SK-N-SH treated with all-trans-retinoic acid at 6 μM for 48 hours (cell line): ENCODE data around the gene GPS2.

Experiments used
- ATAC-seq: fragments of 200-7000 bp; cut with Tn5 transposase; 3 replicates; pipeline ENCODE4 v1.9.1; 2020; ENCODE audit warnings: mild to moderate bottlenecking, moderate library complexity
- ARNTL ChIP-seq: fragments of 450-650 bp; formaldehyde crosslinking; IDR thresholded peaks from 2 replicates; pipeline ENCODE4 v1.5.0; 2020; ENCODE audit warnings: low read depth, mild to moderate bottlenecking, moderate library complexity, borderline replicate concordance
- BACH2 ChIP-seq: fragments of 250-450 bp; sonication (Bioruptor Pico); IDR thresholded peaks from 2 replicates; pipeline ENCODE4 v1.9.0; 2021; ENCODE audit warnings: mild to moderate bottlenecking, borderline replicate concordance
- CREB5 ChIP-seq: fragments of 250-450 bp; sonication (Bioruptor Pico); IDR thresholded peaks from 2 replicates; pipeline ENCODE4 v1.5.1; 2020; ENCODE audit warnings: low read depth, mild to moderate bottlenecking, moderate library complexity
- CSDC2 ChIP-seq: fragments of 250-450 bp; sonication (Bioruptor Pico); IDR thresholded peaks from 2 replicates; pipeline ENCODE4 v1.5.0; 2020; ENCODE audit warnings: mild to moderate bottlenecking, moderate library complexity
- CSRNP3 ChIP-seq: fragments of 250-450 bp; sonication (Bioruptor Pico); IDR thresholded peaks from 2 replicates; pipeline ENCODE4 v1.5.1; 2021; ENCODE audit warnings: mild to moderate bottlenecking, moderate library complexity
- GLIS3 ChIP-seq: fragments of 250-450 bp; sonication (Bioruptor Pico); IDR thresholded peaks from 2 replicates; pipeline ENCODE4 v1.5.0; 2020; ENCODE audit warnings: mild to moderate bottlenecking, moderate library complexity
- ISL1 ChIP-seq: fragments of 250-450 bp; sonication (Bioruptor Pico); IDR thresholded peaks from 2 replicates; pipeline ENCODE4 v2.1.2; 2022; ENCODE audit warnings: mild to moderate bottlenecking, moderate library complexity
- OSR1 ChIP-seq: fragments of 250-450 bp; sonication (Bioruptor Pico); IDR thresholded peaks from 2 replicates; pipeline ENCODE4 v1.8.0; 2022; ENCODE audit warnings: moderate library complexity, mild to moderate bottlenecking, inconsistent platforms
- PATZ1 ChIP-seq: fragments of 250-450 bp; sonication (Bioruptor Pico); IDR thresholded peaks from 2 replicates; pipeline ENCODE4 v1.8.0; 2020; ENCODE audit warnings: mild to moderate bottlenecking, moderate library complexity, borderline replicate concordance
- POU6F1 ChIP-seq: fragments of 250-450 bp; sonication (Bioruptor Pico); IDR thresholded peaks from 2 replicates; pipeline ENCODE4 v1.8.0; 2021; ENCODE audit warnings: low read depth, mild to moderate bottlenecking, moderate library complexity, borderline replicate concordance
- PPARA ChIP-seq: fragments of 250-450 bp; sonication (Bioruptor Pico); IDR thresholded peaks from 2 replicates; pipeline ENCODE4 v1.5.0; 2020; ENCODE audit warnings: mild to moderate bottlenecking, borderline replicate concordance
- RARB ChIP-seq: fragments of 250-450 bp; sonication (Bioruptor Pico); IDR thresholded peaks from 2 replicates; pipeline ENCODE4 v1.8.0; 2021; ENCODE audit warnings: mild to moderate bottlenecking, moderate library complexity
- SNAI2 ChIP-seq: fragments of 250-450 bp; sonication (Bioruptor Pico); IDR thresholded peaks from 2 replicates; pipeline ENCODE4 v1.5.0; 2020; ENCODE audit warnings: mild to moderate bottlenecking, moderate library complexity
- TCF4 ChIP-seq: fragments of 250-450 bp; sonication (Bioruptor Pico); IDR thresholded peaks from 2 replicates; pipeline ENCODE4 v1.8.0; 2021; ENCODE audit warnings: mild to moderate bottlenecking, moderate library complexity, borderline replicate concordance
- TOX ChIP-seq: fragments of 250-450 bp; sonication (Bioruptor Pico); IDR thresholded peaks from 2 replicates; pipeline ENCODE4 v1.8.0; 2021; ENCODE audit warnings: mild to moderate bottlenecking, moderate library complexity, borderline replicate concordance
- TSHZ2 ChIP-seq: fragments of 250-450 bp; sonication (Bioruptor Pico); IDR thresholded peaks from 2 replicates; pipeline ENCODE4 v1.5.0; 2020; ENCODE audit warnings: mild to moderate bottlenecking, moderate library complexity
- ZFP3 ChIP-seq: fragments of 250-450 bp; sonication (Bioruptor Pico); IDR thresholded peaks from 2 replicates; pipeline ENCODE4 v1.5.0; 2020; ENCODE audit warnings: mild to moderate bottlenecking, moderate library complexity
- ZFP30 ChIP-seq: fragments of 450-650 bp; formaldehyde crosslinking; IDR thresholded peaks from 2 replicates; pipeline ENCODE4 v1.5.0; 2022; ENCODE audit warnings: mild to moderate bottlenecking, moderate library complexity
- ZNF565 ChIP-seq: fragments of 450-650 bp; formaldehyde crosslinking; conservative IDR thresholded peaks from 2 replicates; pipeline ENCODE4 v1.5.0; 2020; ENCODE audit warnings: low read depth, mild to moderate bottlenecking, moderate library complexity
- ZNF70 ChIP-seq: fragments of 450-650 bp; formaldehyde crosslinking; IDR thresholded peaks from 2 replicates; pipeline ENCODE4 v1.5.0; 2020; ENCODE audit warnings: mild to moderate bottlenecking, moderate library complexity
- ZNF8 ChIP-seq: fragments of 450-650 bp; formaldehyde crosslinking; IDR thresholded peaks from 2 replicates; pipeline ENCODE4 v1.5.0; 2020; ENCODE audit warnings: mild to moderate bottlenecking, moderate library complexity

Gene GPS2

GRCh38 chr17:7356756-7357155 lies 41.6 kb upstream of the GPS2 start:
- ATAC-seq = no peak

GRCh38 chr17:7356072-7356549 lies 41.0 kb upstream of the GPS2 start:
- TF ChIP-seq ZFP3 (CRISPR knock-in tag) (no peak), TSHZ2 (no peak), BACH2 (CRISPR knock-in tag) (no peak), ZNF8 (no peak), PATZ1 (CRISPR knock-in tag) (no peak), PPARA (CRISPR knock-in tag) (no peak), TCF4 (CRISPR knock-in tag) (no peak), POU6F1 (CRISPR knock-in tag) (no peak), ZNF565 (CRISPR knock-in tag) (no peak)
- peak; percentile 60 for ATAC-seq

More at GRCh38 chr17:7356756-7357155, 41.6 kb upstream of the GPS2 start:
- TF ChIP-seq OSR1 (CRISPR knock-in tag) (no peak), SNAI2 (CRISPR knock-in tag) (no peak), PPARA (CRISPR knock-in tag) (no peak), TCF4 (CRISPR knock-in tag) (no peak), CREB5 (no peak), RARB (no peak), ZNF8 (no peak), TOX (no peak), ZNF565 (CRISPR knock-in tag) (no peak), PATZ1 (CRISPR knock-in tag) (no peak), ZNF70 (no peak), ZFP30 (CRISPR knock-in tag) (no peak), CSDC2 (CRISPR knock-in tag) (no peak), ISL1 (no peak), BACH2 (CRISPR knock-in tag) (no peak), GLIS3 (no peak), ARNTL (no peak), CSRNP3 (CRISPR knock-in tag) (no peak)
